Peyer's patch (tissue), 4 donors: ENCODE results near the gene NLRP13. TPM values are rescaled to one million over a fixed set of nuclear protein-coding genes. Genes with fewer than 3 reads are reported as not detected.

Source experiments
- DNase-seq, 3 donors: peaks; one replicate each; pipeline ENCODE4 v3.0.0-alpha.2; 2017 to 2019
- H3K27ac ChIP-seq, 4 donors: fragments of 200-600 bp; sonication (generic); one replicate each; pipeline ENCODE4 v1.5.1; 2016 to 2019
- H3K27me3 ChIP-seq, 2 donors: fragments of 200-600 bp; sonication (generic); one replicate each; pipeline ENCODE4 v1.5.1; 2019
- H3K36me3 ChIP-seq, 3 donors: fragments of 200-600 bp; sonication (generic); one replicate each; pipeline ENCODE4 v1.5.1; 2016 to 2019
- H3K4me1 ChIP-seq, 4 donors: fragments of 200-600 bp; sonication (generic); one replicate each; pipeline ENCODE4 v1.5.1; 2016 to 2019
- H3K4me3 ChIP-seq, 4 donors: fragments of 200-600 bp; sonication (generic); 1 replicate in 3 of 4; 2 replicates in 1 of 4; pipeline ENCODE4 v1.5.1; 2016 to 2019; ENCODE audit warnings: mild to moderate bottlenecking in 1 of 4
- H3K9me3 ChIP-seq, 4 donors: fragments of 200-600 bp; sonication (generic); one replicate each; pipeline ENCODE4 v1.5.1; 2016 to 2019; ENCODE audit warnings: mild to moderate bottlenecking in 1 of 4
- CTCF ChIP-seq, 6 experiments: fragments of 450-650 bp in 4 of 6; fragments of 200-600 bp in 2 of 6; sonication (generic) in 1 of 6; IDR thresholded peaks; one replicate each; pipeline ENCODE4 v1.5.1; 2017 to 2019; ENCODE audit warnings: antibody characterized with exemption in 6 of 6, mild to moderate bottlenecking in 3 of 6, moderate library complexity in 1 of 6
- POLR2A ChIP-seq, 2 donors: fragments of 450-650 bp; IDR thresholded peaks; one replicate each; pipeline ENCODE4 v1.5.1; 2017; ENCODE audit warnings: antibody characterized with exemption in 2 of 2, mild to moderate bottlenecking in 2 of 2, moderate library complexity in 2 of 2
- total RNA-seq, 4 donors: library from RNA; depleted of rRNA; stranded (reverse); fragments of >200 nt; gene quantifications; one replicate each; pipeline ENCODE4 v1.1.0, GENCODE V29; 2016

The NLRP13 gene
- total RNA-seq, 4 donors from 2014 or later = not detected

- Histone ChIP-seq H3K9me3 (no peaks in the 10 kb centered on the region), H3K4me3 (no peak overlapping the region), H3K36me3 (no peaks in the 10 kb centered on the region), H3K27me3 (no peaks in the 10 kb centered on the region), H3K27ac (no peak overlapping the region), H3K4me1 (no peaks in the 10 kb centered on the region)
- DNase-seq = no peak
- TF ChIP-seq POLR2A (IDR thresholded peaks at IDR 0.05) (no peak), CTCF (IDR thresholded peaks at IDR 0.05) (no peak)
Measured at GRCh38 chr19:55901369-55902079, 30.6 kb downstream of the NLRP13 start.

GRCh38 chr19:55898911-55899310 lies 33.2 kb downstream of the NLRP13 start:
- DNase-seq = no peak
- no peaks in the 10 kb centered on the region for H3K4me1 ChIP-seq
- no peaks in the 10 kb centered on the region for H3K9me3 ChIP-seq
- no peaks in the 10 kb centered on the region for H3K36me3 ChIP-seq
- H3K4me3 ChIP-seq = no peak overlapping the region
- H3K27me3 ChIP-seq = no peaks in the 10 kb centered on the region
- H3K27ac ChIP-seq = no peak overlapping the region
- no peak for TF ChIP-seq POLR2A (IDR thresholded peaks at IDR 0.05)
- no peak for TF ChIP-seq CTCF (IDR thresholded peaks at IDR 0.05)

- H3K4me3 ChIP-seq = no peak overlapping the region
- no peak for TF ChIP-seq CTCF (IDR thresholded peaks at IDR 0.05)
- no peak for TF ChIP-seq POLR2A (IDR thresholded peaks at IDR 0.05)
- no peak overlapping the region for H3K27ac ChIP-seq
- no peaks in the 10 kb centered on the region for H3K9me3 ChIP-seq
- H3K27me3 ChIP-seq = no peaks in the 10 kb centered on the region
- no peak for DNase-seq
- H3K4me1 ChIP-seq = no peaks in the 10 kb centered on the region
- no peaks in the 10 kb centered on the region for H3K36me3 ChIP-seq
Measured at GRCh38 chr19:55882626-55883025, 49.5 kb downstream of the NLRP13 start.

- H3K4me1 ChIP-seq = no peaks in the 10 kb centered on the region
- H3K4me3 ChIP-seq = no peak overlapping the region
- TF ChIP-seq POLR2A (IDR thresholded peaks at IDR 0.05) = no peak
- no peak for TF ChIP-seq CTCF (IDR thresholded peaks at IDR 0.05)
- H3K27me3 ChIP-seq = no peaks in the 10 kb centered on the region
- H3K36me3 ChIP-seq = no peaks in the 10 kb centered on the region
- H3K27ac ChIP-seq = no peak overlapping the region
- H3K9me3 ChIP-seq = no peaks in the 10 kb centered on the region
- no peak for DNase-seq
Measured at GRCh38 chr19:55877211-55877610, 54.9 kb downstream of the NLRP13 start.

GRCh38 chr19:55870736-55871135 lies 61.4 kb downstream of the NLRP13 start:
- no peak for DNase-seq
- no peaks in the 10 kb centered on the region for H3K36me3 ChIP-seq
- TF ChIP-seq POLR2A (IDR thresholded peaks at IDR 0.05) = no peak
- no peak for TF ChIP-seq CTCF (IDR thresholded peaks at IDR 0.05)
- no peak overlapping the region for H3K4me3 ChIP-seq
- no peaks in the 10 kb centered on the region for H3K9me3 ChIP-seq
- H3K27ac ChIP-seq = no peak overlapping the region
- no peaks in the 10 kb centered on the region for H3K27me3 ChIP-seq
- H3K4me1 ChIP-seq = no peaks in the 10 kb centered on the region

- no peak overlapping the region for H3K4me3 ChIP-seq
- no peak overlapping the region for H3K27ac ChIP-seq
- no peak for DNase-seq
- TF ChIP-seq CTCF (IDR thresholded peaks at IDR 0.05) = no peak
- no peak for TF ChIP-seq POLR2A (IDR thresholded peaks at IDR 0.05)
- H3K36me3 ChIP-seq = no peaks in the 10 kb centered on the region
- no peaks in the 10 kb centered on the region for H3K4me1 ChIP-seq
- H3K27me3 ChIP-seq = no peaks in the 10 kb centered on the region
- no peaks in the 10 kb centered on the region for H3K9me3 ChIP-seq
Measured at GRCh38 chr19:55867101-55867500, 65.0 kb downstream of the NLRP13 start.
